Prostate gland (tissue), 2 donors: Measurements from ENCODE around the gene MIF. TPM values are rescaled to one million over a fixed set of nuclear protein-coding genes. Genes with fewer than 3 reads are reported as not detected.

Experiments
- DNase-seq: peaks from one replicate; pipeline ENCODE4 v3.0.0-alpha.2; 2019; ENCODE audit warnings: low spot score
- H3K27ac ChIP-seq, 2 donors: fragments of 200-600 bp; sonication (generic); 2 replicates each; pipeline ENCODE4 v1.5.1; 2017 to 2019
- H3K27me3 ChIP-seq: fragments of 200-600 bp; sonication (generic); replicated peaks from 2 replicates; pipeline ENCODE4 v1.5.1; 2019; ENCODE audit not compliant: insufficient read depth
- H3K36me3 ChIP-seq, 2 donors: fragments of 200-600 bp; sonication (generic); 1 replicate in 1 of 2; 2 replicates in 1 of 2; pipeline versions ENCODE4 v1.5.1 to v1.8.1; 2017 to 2019
- H3K4me1 ChIP-seq: fragments of 200-600 bp; sonication (generic); replicated peaks from 2 replicates; pipeline ENCODE4 v1.5.1; 2019
- H3K4me3 ChIP-seq, 2 donors: fragments of 200-600 bp; sonication (generic); 2 replicates each; pipeline ENCODE4 v1.5.1; 2017 to 2019
- H3K9me3 ChIP-seq: fragments of 200-600 bp; sonication (generic); 2 replicates; pipeline ENCODE4 v1.5.1; 2017
- CTCF ChIP-seq, 4 experiments: fragments of 200-600 bp in 2 of 4; fragments of 450-650 bp in 2 of 4; sonication (generic) in 2 of 4; IDR thresholded peaks; 1 replicate in 3 of 4; 2 replicates in 1 of 4; pipeline ENCODE4 v1.5.1; 2016 to 2019; ENCODE audit warnings: antibody characterized with exemption in 4 of 4, mild to moderate bottlenecking in 2 of 4, moderate library complexity in 2 of 4
- POLR2A ChIP-seq: fragments of 450-650 bp; IDR thresholded peaks from one replicate; pipeline ENCODE4 v1.6.1; 2016; ENCODE audit warnings: antibody characterized with exemption, mild to moderate bottlenecking
- POLR2AphosphoS5 ChIP-seq: sonication (generic); formaldehyde crosslinking; IDR thresholded peaks from one replicate; pipeline ENCODE4 v1.6.1; 2017; ENCODE audit warnings: antibody characterized with exemption
- WGBS: methylation state at CpG from one replicate; pipeline ENCODE4 v1.1.5; 2018; 5-methylcytosine and 5-hydroxymethylcytosine counted together
- intact Hi-C: fragments of 100-400 bp; cut with DNase I; formaldehyde crosslinking; loops from one replicate; pipeline ENCODE4 v1.14.2; 2022
- total RNA-seq, 2 donors: library from RNA; depleted of rRNA; stranded (reverse); fragments of >200 nt; gene quantifications; one replicate each; pipeline ENCODE4 v1.1.0, GENCODE V29; 2016

The MIF gene
- 100 to 1,000 TPM; 501 to 587 TPM for total RNA-seq

GRCh38 chr22:23893945-23894709, at the start of gene MIF:
TSS of gene MIF (plus strand) at chr22:23894383. CDS start at chr22:23894475, 92 bp downstream.
- no peaks in the 10 kb centered on the region for H3K27me3 ChIP-seq
- H3K27ac ChIP-seq, result peak within 1 kb of the TSS; percentile 96 to 99
- H3K4me3 ChIP-seq, result peak within 1 kb of the TSS; percentile 64 to 81
- peak; percentile 93 for DNase-seq
- H3K4me1 ChIP-seq, result peaks cover 11% of the 10 kb centered on the region
- 2% methylated on average over 61 of the region's 72 CpGs for WGBS
- H3K9me3 ChIP-seq, result no peaks in the 10 kb centered on the region
- peak; percentile 92 for TF ChIP-seq POLR2AphosphoS5
- peak; percentile 54 to 91 (median 80) for TF ChIP-seq CTCF (IDR thresholded peaks at IDR 0.05)
- peak; percentile 99 for TF ChIP-seq POLR2A
- intact Hi-C loops, result no loop called here
- H3K36me3 ChIP-seq, result peaks cover 0 to 10% of the 10 kb centered on the region in 2 donors

- H3K4me1 ChIP-seq, result peaks cover 5% of the 10 kb centered on the region
- intact Hi-C loops, result loop anchor here (5.0 kb wide), 3 partner anchors 57 to 442 kb away; partner anchors contain the start of gene SMARCB1
- no peak overlapping the region for H3K27ac ChIP-seq
- H3K27me3 ChIP-seq, result no peaks in the 10 kb centered on the region
- no peaks in the 10 kb centered on the region for H3K9me3 ChIP-seq
- H3K36me3 ChIP-seq, result no peaks in the 10 kb centered on the region
- no peak for DNase-seq
- 74% methylated on average over 8 of the region's 8 CpGs for WGBS
- TF ChIP-seq CTCF (IDR thresholded peaks at IDR 0.05), result no peak
- no peak for TF ChIP-seq POLR2AphosphoS5
- no peak for TF ChIP-seq POLR2A
- no peak overlapping the region for H3K4me3 ChIP-seq
These were observed 49.4 kb upstream of the MIF start for GRCh38 chr22:23844739-23845202.

- intact Hi-C loops, result loop anchor here (5.0 kb wide), 3 partner anchors 58 to 443 kb away; partner anchors contain the start of gene SMARCB1
- TF ChIP-seq POLR2AphosphoS5, result no peak
- TF ChIP-seq CTCF (IDR thresholded peaks at IDR 0.05), result no peak
- no peak for TF ChIP-seq POLR2A
- WGBS, result 57% methylated on average over 9 of the region's 9 CpGs
- Histone ChIP-seq H3K9me3 (no peaks in the 10 kb centered on the region), H3K27me3 (no peaks in the 10 kb centered on the region), H3K36me3 (no peaks in the 10 kb centered on the region), H3K27ac (peak overlapping the region in 1 of 2 donors; percentile 22), H3K4me3 (no peak overlapping the region), H3K4me1 (peaks cover 5% of the 10 kb centered on the region)
- DNase-seq, result no peak
These were observed 48.7 kb upstream of the MIF start for GRCh38 chr22:23845265-23846080.

GRCh38 chr22:23846081-23846469, 48.1 kb upstream of the MIF start:
- no peaks in the 10 kb centered on the region for H3K27me3 ChIP-seq
- DNase-seq, result no peak
- intact Hi-C loops, result loop anchor here (5.0 kb wide), 3 partner anchors 59 to 444 kb away; partner anchors contain the start of gene SMARCB1
- peaks cover 5% of the 10 kb centered on the region for H3K4me1 ChIP-seq
- peak overlapping the region in 1 of 2 donors; percentile 22 for H3K27ac ChIP-seq
- 56% methylated on average over 7 of the region's 7 CpGs for WGBS
- no peaks in the 10 kb centered on the region for H3K9me3 ChIP-seq
- H3K4me3 ChIP-seq, result no peak overlapping the region
- no peaks in the 10 kb centered on the region for H3K36me3 ChIP-seq
- no peak for TF ChIP-seq POLR2A

- Histone ChIP-seq H3K27me3 (no peaks in the 10 kb centered on the region), H3K36me3 (no peaks in the 10 kb centered on the region), H3K27ac (no peak overlapping the region), H3K4me1 (peaks cover 5% of the 10 kb centered on the region), H3K4me3 (no peak overlapping the region), H3K9me3 (no peaks in the 10 kb centered on the region)
- WGBS, result 80% methylated on average over 18 of the region's 18 CpGs
- TF ChIP-seq POLR2A (no peak), CTCF (IDR thresholded peaks at IDR 0.05) (no peak), POLR2AphosphoS5 (no peak)
- intact Hi-C loops, result loop anchor here (5.0 kb wide), 3 partner anchors 60 to 445 kb away; partner anchors contain the start of gene SMARCB1
- DNase-seq, result no peak
These were observed 46.8 kb upstream of the MIF start for GRCh38 chr22:23847310-23847920.
